ENCODE results near the gene B3GNT8. TPM values are rescaled to one million over a fixed set of nuclear protein-coding genes. Genes with fewer than 3 reads are reported as not detected.

B3GNT8 gene
- total and polyA plus RNA-seq, 2 experiments from 2014 or later, result 0.71 to 1.8 TPM

DNA sequence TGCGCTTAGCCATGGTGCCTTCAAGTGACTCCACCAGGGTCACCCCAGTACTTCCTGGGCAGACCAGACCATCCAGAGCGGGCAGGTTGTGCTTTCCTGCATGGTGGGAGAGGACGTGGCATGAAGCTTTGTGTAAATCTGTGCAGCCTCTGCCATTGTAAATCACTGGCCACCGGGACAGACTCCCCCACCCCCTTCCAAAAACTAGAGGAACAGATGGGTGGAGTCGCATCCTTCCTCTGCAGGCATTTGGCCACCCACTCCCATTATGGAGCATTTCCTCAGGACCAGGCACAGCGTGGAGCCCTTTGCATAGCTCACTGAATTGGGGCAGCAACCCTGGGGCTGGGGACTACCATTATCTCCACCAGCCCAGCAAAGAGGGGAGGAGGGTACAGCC is 21.4 kb downstream of the B3GNT8 start:
- no peaks in the 10 kb centered on the region for H3K9me3 Mint-ChIP-seq
- TF ChIP-seq, protein P1, sequence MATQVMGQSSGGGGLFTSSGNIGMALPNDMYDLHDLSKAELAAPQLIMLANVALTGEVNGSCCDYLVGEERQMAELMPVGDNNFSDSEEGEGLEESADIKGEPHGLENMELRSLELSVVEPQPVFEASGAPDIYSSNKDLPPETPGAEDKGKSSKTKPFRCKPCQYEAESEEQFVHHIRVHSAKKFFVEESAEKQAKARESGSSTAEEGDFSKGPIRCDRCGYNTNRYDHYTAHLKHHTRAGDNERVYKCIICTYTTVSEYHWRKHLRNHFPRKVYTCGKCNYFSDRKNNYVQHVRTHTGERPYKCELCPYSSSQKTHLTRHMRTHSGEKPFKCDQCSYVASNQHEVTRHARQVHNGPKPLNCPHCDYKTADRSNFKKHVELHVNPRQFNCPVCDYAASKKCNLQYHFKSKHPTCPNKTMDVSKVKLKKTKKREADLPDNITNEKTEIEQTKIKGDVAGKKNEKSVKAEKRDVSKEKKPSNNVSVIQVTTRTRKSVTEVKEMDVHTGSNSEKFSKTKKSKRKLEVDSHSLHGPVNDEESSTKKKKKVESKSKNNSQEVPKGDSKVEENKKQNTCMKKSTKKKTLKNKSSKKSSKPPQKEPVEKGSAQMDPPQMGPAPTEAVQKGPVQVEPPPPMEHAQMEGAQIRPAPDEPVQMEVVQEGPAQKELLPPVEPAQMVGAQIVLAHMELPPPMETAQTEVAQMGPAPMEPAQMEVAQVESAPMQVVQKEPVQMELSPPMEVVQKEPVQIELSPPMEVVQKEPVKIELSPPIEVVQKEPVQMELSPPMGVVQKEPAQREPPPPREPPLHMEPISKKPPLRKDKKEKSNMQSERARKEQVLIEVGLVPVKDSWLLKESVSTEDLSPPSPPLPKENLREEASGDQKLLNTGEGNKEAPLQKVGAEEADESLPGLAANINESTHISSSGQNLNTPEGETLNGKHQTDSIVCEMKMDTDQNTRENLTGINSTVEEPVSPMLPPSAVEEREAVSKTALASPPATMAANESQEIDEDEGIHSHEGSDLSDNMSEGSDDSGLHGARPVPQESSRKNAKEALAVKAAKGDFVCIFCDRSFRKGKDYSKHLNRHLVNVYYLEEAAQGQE (IDR thresholded peaks at IDR 0.05; ENCODE audit: unreplicated experiment), result no peak
- TF ChIP-seq POLR2AphosphoS5 (IDR thresholded peaks at IDR 0.05; ENCODE audit: low read depth), result no peak
- no peak for TF ChIP-seq NANOG (IDR thresholded peaks at IDR 0.05; ENCODE audit: borderline replicate concordance)
- Histone ChIP-seq H3K9me2 (ENCODE audit: insufficient read depth) (no peaks in the 10 kb centered on the region), H3K79me2 (replicated peaks; ENCODE audit: insufficient read depth) (no peaks in the 10 kb centered on the region), H4K20me1 (replicated peaks; ENCODE audit: insufficient read depth) (no peaks in the 10 kb centered on the region; the same call in 1 of the 2 replicates), H2AFZ (no peak overlapping the region), H3K27ac (ENCODE audit: low read depth) (no peak overlapping the region), H3K4me3 (no peak overlapping the region), H3K4me2 (no peak overlapping the region), H3K27me3 (ENCODE audit: insufficient read depth) (no peaks in the 10 kb centered on the region), H3F3A (replicated peaks; ENCODE audit: low read depth) (peaks cover 7% of the 10 kb centered on the region; the same call in 1 of the 2 replicates), H3K4me1 (ENCODE audit: insufficient read depth) (no peaks in the 10 kb centered on the region), H3K36me3 (ENCODE audit: insufficient read depth) (no peaks in the 10 kb centered on the region)
- H3K36me3 Mint-ChIP-seq (ENCODE audit: low read depth), result peaks cover 3% of the 10 kb centered on the region; the same call in 2 of the 3 replicates
- H3K27me3 Mint-ChIP-seq (ENCODE audit: insufficient read depth, low read depth, poor library complexity), result peaks cover 2% of the 10 kb centered on the region
- DNase-seq (ENCODE audit: low spot score) (no peak), ATAC-seq (no peak)
- peaks cover 8% of the 10 kb centered on the region for H3K4me1 Mint-ChIP-seq
- H3K27ac Mint-ChIP-seq, result no peak overlapping the region
- H3K4me3 Mint-ChIP-seq, result no peak overlapping the region

- Mint-ChIP-seq H3K27ac (no peak overlapping the region), H3K36me3 (ENCODE audit: low read depth) (peaks cover 3% of the 10 kb centered on the region; the same call in 2 of the 3 replicates), H3K4me1 (peaks cover 15% of the 10 kb centered on the region), H3K27me3 (ENCODE audit: insufficient read depth, low read depth, poor library complexity) (peaks cover 2% of the 10 kb centered on the region), H3K4me3 (no peak overlapping the region), H3K9me3 (no peaks in the 10 kb centered on the region)
- TF ChIP-seq ETS1 (IDR thresholded peaks at IDR 0.05) (no peak), NANOG (IDR thresholded peaks at IDR 0.05; ENCODE audit: borderline replicate concordance) (no peak), EZH2 (IDR thresholded peaks at IDR 0.05; ENCODE audit: low read depth, unreplicated experiment) (no peak), POLR2AphosphoS5 (IDR thresholded peaks at IDR 0.05; ENCODE audit: low read depth) (no peak), CTCF (conservative IDR thresholded peaks at IDR 0.05; ENCODE audit: low read depth in 2 of 2) (no peak), EZH2phosphoT487 (IDR thresholded peaks at IDR 0.05; ENCODE audit: unreplicated experiment) (no peak), CREB1 (CRISPR knock-in tag; IDR thresholded peaks at IDR 0.05; ENCODE audit: low read depth) (no peak), STAT1 (IDR thresholded peaks at IDR 0.05; ENCODE audit: unreplicated experiment) (no peak), ZNF331 (CRISPR knock-in tag; IDR thresholded peaks at IDR 0.05; ENCODE audit: low read depth) (no peak), JUNB (IDR thresholded peaks at IDR 0.05; ENCODE audit: unreplicated experiment) (no peak), ZNF114 (CRISPR knock-in tag; IDR thresholded peaks at IDR 0.05) (no peak)
- TF ChIP-seq, protein P1 (IDR thresholded peaks at IDR 0.05; ENCODE audit: unreplicated experiment), result no peak
- no peak overlapping the region for H2AFZ ChIP-seq
- H3F3A ChIP-seq (replicated peaks; ENCODE audit: low read depth), result peaks cover 7% of the 10 kb centered on the region; the same call in 1 of the 2 replicates
- no peaks in the 10 kb centered on the region for H3K9me2 ChIP-seq (ENCODE audit: insufficient read depth)
- H4K20me1 ChIP-seq (replicated peaks; ENCODE audit: insufficient read depth), result peaks cover 3% of the 10 kb centered on the region
- 0 out of 2 replicates have a peak, but pooled peaks cover 2% of the 10 kb centered on the region for H3K4me1 ChIP-seq (ENCODE audit: insufficient read depth)
- no peaks in the 10 kb centered on the region for H3K36me3 ChIP-seq (ENCODE audit: insufficient read depth)
- ATAC-seq (no peak), DNase-seq (ENCODE audit: low spot score) (no peak)
- H3K79me2 ChIP-seq (replicated peaks; ENCODE audit: insufficient read depth), result peaks cover 11% of the 10 kb centered on the region
- H3K27ac ChIP-seq (ENCODE audit: low read depth), result no peak overlapping the region
- H3K4me2 ChIP-seq, result no peak overlapping the region
- no peak overlapping the region for H3K4me3 ChIP-seq
- H3K27me3 ChIP-seq (ENCODE audit: insufficient read depth), result no peaks in the 10 kb centered on the region
These were observed 23.8 kb downstream of the B3GNT8 start for GRCh38 chr19:41403181-41403970.

Data from GM23338 (cell line).